HG03159 (cell line): ENCODE results near the gene N4BP3.
"Not testable (repeated sequence)": the region's sequence is repeated elsewhere in the genome, so short reads cannot be mapped to it uniquely, and the experiment has no call there.

Experiments
- ATAC-seq: cut with Tn5 transposase; IDR thresholded peaks from one replicate; pipeline ENCODE4 v1.9.1; 2021; ENCODE audit warnings: mild to moderate bottlenecking, moderate library complexity; ENCODE audit not compliant: unreplicated experiment

The N4BP3 gene

GRCh38 chr5:178113141-178113787 is at the start of gene N4BP3:
TSS of gene N4BP3 (plus strand) at chr5:178113532. CDS start at chr5:178119584, 6,052 bp downstream.
- peak; percentile 69 for ATAC-seq

DNA sequence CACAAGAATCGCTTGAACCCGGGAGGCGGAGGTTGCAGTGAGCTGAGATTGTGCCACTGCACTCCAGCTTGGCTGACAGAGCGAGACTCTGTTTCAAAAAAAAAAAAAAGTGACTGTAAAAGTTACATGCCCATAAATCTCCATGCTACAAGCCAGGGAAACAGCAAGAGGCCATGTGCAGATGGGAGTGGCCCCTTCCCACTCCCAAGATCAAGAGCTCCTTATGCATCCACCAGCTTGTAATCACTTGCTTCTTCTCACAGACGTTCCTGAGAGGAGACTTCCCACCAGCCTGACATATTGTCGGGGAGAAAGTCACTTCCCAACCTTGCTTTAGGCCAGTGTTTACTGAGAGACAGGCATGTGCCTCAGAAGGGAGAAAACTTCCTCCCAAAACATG is 45.6 kb upstream of the N4BP3 start:
- no peak for ATAC-seq

GRCh38 chr5:178068293-178068692 is 45.0 kb upstream of the N4BP3 start:
- no peak for ATAC-seq

- no peak for ATAC-seq
Observed at GRCh38 chr5:178069909-178070308, 43.4 kb upstream of the N4BP3 start.

DNA sequence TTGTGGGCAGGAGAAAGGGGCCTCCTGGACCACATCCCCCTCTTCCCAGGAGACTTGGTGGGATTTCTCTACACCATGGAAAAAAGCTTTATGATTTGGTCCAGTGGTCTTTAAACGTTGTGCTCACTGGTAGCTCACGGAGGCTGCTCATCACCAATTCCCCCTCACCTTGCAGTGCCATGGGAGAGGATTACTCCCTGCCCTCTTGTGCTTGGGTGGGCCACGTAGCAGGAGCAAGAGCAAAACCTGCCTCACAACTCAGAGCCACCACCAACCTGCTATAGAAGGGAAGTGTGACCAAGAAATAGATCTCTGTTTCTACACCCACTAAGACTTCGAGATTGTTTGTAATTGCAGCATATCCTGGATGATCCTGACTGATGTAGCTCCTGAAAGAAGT is 42.2 kb upstream of the N4BP3 start:
- ATAC-seq: no peak

DNA sequence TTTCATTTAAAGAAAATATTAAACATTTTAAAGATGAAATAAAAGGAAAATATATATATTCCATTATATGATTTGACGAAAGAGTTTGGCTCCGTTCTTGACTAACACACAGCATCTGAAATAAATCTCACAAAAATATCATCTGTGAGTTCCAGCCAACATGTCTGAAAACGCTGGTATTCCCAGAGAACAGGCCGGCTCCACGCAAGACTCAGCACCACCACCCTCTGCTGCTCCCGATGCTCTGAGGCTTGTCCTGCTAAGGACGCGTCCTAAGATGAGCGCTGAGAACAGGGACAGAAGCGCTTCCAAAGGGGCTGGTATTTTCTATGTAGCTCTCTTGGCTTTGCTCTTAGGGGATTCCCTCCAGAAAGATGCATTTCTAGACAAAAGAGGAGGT is 40.6 kb upstream of the N4BP3 start:
- no peak for ATAC-seq

GRCh38 chr5:178074266-178074952 is 38.9 kb upstream of the N4BP3 start:
- no peak for ATAC-seq

DNA sequence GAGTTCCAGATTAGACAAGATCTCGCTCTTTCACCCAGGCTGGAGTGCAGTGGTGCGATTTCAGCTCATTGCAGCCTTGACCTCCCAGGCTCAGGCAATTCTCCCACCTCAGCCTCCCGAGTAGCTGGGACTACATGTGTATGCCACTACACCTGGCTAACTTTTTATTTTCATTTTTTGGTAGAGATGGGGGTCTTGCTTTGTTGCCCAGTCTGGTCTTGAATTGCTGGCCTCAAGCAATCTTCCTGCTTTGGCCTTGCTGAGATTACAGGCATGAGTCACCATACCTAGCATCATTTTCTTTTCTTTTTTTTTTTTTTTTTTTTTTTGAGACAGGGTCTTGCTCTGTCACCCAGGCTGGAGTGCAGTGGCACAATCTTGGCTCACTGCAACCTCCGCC is 36.4 kb upstream of the N4BP3 start:
- ATAC-seq: not testable (repeated sequence)

DNA sequence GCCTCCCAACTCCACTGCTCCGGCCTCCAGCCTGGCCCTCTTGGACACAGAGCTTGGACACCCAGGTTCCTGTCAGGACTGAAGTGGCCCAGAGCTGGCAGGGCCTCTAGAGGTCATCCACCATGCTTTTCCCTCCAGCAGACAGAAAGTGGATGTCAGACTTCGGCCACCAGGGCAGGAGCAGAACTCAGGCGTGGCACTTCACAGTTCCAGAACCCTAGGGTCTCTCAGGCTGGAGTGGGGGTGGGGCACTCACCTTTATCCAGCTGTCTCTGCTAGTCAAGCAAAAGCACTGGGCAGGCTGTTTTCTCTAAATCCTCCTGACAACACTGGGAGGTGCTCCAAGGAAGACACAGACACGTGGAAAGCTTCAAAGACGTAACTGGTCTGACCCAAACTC is 35.6 kb upstream of the N4BP3 start:
- ATAC-seq: no peak

GRCh38 chr5:178078197-178079010 is 34.9 kb upstream of the N4BP3 start:
- no peak for ATAC-seq

GRCh38 chr5:178080056-178080455 is 33.3 kb upstream of the N4BP3 start:
- no peak for ATAC-seq

DNA sequence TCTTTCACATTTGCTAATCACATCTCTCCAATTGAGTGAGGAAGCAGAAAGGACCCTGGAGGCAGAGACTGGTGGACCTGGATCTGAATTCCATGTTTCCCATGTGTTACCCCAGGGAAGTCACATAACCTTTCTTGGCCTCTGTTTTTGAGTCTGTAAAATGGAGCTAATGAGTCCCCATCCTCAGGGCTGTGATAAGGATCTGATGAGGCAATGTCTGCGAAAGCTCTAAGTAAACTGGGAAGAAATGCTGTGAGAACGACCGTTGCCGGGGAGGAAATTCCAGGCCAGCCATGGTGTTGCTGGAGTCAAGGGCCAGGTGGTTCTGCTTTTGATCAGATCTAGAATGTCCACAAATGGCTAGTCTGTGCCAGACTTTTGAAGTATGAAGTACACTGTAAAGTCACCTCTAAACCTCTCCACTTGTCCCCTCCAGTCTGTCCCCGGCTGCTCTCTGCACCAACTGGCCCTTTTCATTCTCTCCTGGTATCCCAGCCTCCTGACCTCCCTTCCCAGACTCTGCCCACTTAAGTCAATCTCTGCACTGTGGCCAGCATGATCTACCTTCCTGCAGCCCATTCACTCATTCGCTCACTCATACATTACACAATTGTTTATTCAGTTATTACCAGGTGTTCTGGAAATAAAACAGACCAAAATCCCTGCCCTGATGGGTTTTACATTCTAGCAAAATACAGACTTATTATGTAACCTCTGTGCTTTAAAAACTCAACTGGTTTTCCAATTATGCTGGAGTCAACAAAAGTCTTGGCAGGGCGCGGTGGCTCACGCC is 32.5 kb upstream of the N4BP3 start:
- no peak for ATAC-seq

DNA sequence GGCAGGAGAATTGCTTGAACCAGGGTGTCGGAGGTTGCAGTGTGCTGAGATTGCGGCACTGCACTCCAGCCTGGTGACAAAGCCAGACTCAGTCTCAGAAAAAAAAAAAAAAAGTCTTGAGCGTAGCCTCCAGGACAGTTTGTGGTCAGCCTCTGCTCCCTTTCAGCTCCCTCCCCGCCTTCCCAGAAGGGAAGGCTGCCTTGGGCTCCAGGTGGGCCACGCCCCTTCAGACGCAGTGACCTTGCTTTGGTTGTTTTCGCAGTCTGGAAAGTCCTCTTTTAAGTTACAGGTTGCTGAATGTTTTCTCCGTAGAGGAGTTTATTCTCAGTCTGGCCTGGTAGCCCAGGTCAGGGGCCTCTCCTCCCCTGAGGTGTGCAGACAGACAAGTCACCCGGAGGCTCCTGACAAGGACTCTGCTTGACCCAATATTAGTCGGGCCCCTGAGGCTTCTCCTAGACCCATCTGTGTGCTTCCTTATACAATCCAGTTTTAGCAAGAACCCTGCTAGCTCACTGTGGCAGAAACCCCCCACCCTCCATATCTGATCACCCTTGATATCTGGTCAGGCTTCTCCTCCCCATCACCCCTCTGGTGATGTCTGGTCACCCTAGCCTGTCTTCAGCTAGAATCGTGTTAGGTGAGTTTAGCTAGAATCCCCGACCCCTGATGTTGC is 31.6 kb upstream of the N4BP3 start:
- ATAC-seq: no peak

DNA sequence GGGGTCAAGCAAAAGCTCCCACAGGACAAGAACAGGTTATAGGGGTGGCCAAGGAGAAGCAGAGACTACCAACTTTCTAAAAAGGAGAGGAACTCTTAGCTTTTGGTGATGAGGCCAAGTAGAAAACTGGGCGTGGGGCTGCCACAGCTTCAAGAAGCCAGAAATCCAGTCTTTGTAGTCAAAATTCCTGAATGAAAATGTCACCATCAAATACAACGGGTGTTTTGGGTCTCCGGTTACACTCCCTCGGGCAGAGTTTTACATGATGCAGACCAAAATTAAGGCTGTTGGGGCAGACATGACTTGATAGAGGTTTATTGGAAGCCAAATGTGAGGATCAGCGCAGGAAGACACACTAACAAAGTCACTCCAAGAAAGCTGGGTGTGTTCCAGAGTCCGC is 29.4 kb upstream of the N4BP3 start:
- ATAC-seq: no peak

GRCh38 chr5:178085316-178085715 is 28.0 kb upstream of the N4BP3 start:
- no peak for ATAC-seq

- no peak for ATAC-seq
Observed at GRCh38 chr5:178086266-178086665, 27.1 kb upstream of the N4BP3 start.

GRCh38 chr5:178087199-178087598 is 26.1 kb upstream of the N4BP3 start:
- not testable (repeated sequence) for ATAC-seq

DNA sequence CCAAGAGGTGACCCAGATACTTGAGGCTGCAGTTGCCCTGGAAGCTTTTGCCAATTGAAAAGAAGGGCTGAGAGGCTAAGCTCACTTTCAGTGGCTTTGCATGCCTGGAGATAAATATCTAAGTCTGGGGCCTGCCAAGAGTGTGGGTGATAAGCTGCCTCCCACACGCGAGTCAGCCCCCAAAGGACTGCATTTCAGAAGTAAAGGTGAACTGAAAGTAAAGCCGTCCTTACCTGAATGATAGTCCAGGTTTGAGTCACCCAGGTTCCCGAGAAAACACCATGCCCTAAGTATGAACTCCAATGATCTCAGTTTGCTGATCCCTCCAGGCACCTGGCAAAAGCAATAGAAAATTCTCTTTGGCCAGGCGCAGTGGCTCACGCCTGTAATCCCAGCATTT is 22.5 kb upstream of the N4BP3 start:
- no peak for ATAC-seq

DNA sequence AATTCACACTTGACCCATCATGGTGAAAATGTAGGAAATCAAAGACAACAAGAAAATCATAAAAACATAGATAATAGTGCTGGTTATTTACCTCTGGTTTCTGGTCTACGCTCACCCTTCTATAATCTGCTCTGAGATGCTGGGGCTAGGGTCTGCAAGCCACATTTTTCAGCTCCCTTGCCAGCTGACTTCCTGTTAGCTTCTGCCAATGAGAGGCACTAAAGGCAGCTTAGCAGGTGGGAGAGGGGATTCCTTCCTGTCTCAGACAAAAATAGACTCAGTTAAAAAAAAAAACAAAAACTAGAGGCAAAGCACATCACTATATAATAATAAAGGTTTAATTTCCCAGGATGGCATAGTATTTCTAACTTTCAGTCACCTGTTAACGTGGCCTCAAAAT is 20.2 kb upstream of the N4BP3 start:
- ATAC-seq: no peak

DNA sequence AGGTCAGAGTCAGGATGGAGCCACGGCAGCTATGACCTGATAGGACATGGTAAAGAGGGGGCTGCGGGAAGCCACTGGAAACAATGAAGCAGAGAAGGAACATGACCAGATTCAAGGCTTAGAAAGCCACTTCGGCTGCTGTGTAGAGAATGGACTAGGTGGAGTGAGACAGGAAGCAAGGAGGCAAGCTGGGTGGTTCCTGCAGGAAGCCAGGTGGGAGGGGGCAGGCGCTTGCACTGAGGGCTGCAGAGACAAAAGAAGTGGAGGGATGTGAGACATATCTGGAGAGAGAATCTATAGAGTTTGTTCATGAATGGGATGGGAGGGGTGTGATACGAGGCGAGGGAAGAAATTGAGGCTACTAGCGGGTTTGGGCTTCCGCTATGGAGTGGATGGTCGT is 19.0 kb upstream of the N4BP3 start:
- no peak for ATAC-seq

DNA sequence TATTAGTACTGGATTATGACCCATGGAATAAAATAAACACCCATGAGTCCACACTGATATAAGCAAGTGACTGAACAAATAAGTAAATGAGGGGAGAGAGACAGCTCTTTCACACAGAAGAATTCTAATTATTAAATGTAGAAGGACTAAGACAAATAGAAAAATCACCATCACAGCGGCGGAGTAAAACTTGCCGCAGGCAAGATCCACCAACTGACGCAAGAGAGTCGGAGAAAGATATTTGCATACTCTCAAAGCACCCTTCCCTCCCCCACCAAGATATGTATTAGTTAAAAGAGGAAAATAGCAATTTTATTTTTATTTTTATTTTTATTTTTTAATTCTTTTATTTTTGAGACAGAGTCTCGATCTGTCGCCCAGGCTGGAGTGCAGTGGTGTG is 14.6 kb upstream of the N4BP3 start:
- ATAC-seq: no peak
